AG04449 (cell line): Measurements from ENCODE around the gene NFS1.

Experiments used
- CTCF ChIA-PET: fragments of 350-600 bp; formaldehyde crosslinking; extraction: SDS; loops from one replicate; lab custom pipeline; 2021; ENCODE audit warnings: antibody characterized with exemption; lab: Yijun Ruan, JAX
- POLR2A ChIA-PET: fragments of 400-600, 350-600 bp; formaldehyde crosslinking; extraction: SDS; loops from one replicate; lab custom pipeline; 2020; ENCODE audit warnings: antibody characterized with exemption, inconsistent platforms; lab: Yijun Ruan, JAX
- DNase-seq: peaks from one replicate; pipeline ENCODE4 v3.0.0-alpha.2; 2010; ENCODE audit warnings: low read depth, low spot score
- H3K4me3 ChIP-seq: 2 replicates; pipeline ENCODE4 v1.5.1; 2011; ENCODE audit warnings: low read depth, mild to moderate bottlenecking, control low read depth, low read length
- TF ChIP-seq, protein P1 (sequence below): IDR thresholded peaks from one replicate; pipeline ENCODE4 v1.5.1; 2011; ENCODE audit warnings: mild to moderate bottlenecking, moderate library complexity, low read length, control low read depth, inconsistent platforms; ENCODE audit not compliant: insufficient read depth; ENCODE audit errors: missing control alignments

The NFS1 gene

DNA sequence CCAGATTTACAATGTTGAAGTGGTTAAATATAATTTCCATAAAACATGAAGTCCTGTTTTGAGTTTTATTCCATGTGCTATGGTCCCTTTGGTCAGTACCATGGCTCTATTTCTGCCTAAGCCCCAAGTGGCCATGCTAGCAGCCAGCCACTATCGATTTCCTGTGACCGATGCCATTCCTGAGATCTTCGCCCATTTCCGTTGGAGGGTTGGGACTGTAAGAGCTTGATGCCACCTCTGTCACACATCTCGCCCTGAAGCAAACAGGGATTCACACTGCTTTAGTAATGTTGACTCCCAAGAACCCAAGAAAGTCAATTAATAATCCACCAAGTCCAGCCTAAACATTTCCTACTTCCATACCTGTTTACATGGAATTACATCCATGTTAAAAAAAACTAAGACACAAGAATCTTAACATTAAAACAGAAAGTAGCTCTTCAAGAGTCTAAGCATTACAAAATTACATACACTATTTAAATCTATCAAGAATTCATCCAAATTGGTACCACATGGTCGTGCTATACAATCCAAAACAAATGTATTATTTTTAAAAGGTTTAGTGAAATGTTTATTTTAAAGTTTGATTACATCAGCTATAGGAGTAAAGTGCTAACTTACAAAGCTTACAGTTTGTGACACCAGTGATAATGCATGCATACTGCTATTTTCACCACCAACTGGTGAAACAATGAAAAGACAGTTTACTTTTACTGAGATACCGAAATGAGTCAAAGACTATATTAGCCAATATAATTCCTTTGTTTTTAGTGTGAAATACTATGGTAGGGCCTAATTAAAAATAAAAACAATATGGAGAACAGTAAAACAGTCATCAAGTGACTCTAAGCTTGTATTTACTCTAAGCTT lies 40.4 kb upstream of the NFS1 start:
- ChIA-PET CTCF (interaction anchor here (0.8 to 2.8 kb wide), 11 partner anchors 10 to 215 kb away, joined by 3 to 14 read pairs (median 3); partner anchors contain the start of gene SCAND1), POLR2A (interaction anchor here (0.5 to 1.4 kb wide), 10 partner anchors 9 to 476 kb away, joined by 3 to 6 read pairs (median 3); no protein-coding TSS in a partner anchor)
- TF ChIP-seq, protein P1, sequence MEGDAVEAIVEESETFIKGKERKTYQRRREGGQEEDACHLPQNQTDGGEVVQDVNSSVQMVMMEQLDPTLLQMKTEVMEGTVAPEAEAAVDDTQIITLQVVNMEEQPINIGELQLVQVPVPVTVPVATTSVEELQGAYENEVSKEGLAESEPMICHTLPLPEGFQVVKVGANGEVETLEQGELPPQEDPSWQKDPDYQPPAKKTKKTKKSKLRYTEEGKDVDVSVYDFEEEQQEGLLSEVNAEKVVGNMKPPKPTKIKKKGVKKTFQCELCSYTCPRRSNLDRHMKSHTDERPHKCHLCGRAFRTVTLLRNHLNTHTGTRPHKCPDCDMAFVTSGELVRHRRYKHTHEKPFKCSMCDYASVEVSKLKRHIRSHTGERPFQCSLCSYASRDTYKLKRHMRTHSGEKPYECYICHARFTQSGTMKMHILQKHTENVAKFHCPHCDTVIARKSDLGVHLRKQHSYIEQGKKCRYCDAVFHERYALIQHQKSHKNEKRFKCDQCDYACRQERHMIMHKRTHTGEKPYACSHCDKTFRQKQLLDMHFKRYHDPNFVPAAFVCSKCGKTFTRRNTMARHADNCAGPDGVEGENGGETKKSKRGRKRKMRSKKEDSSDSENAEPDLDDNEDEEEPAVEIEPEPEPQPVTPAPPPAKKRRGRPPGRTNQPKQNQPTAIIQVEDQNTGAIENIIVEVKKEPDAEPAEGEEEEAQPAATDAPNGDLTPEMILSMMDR = peak; percentile 10
- no peak for DNase-seq
- H3K4me3 ChIP-seq = peak overlapping the region; percentile 80

DNA sequence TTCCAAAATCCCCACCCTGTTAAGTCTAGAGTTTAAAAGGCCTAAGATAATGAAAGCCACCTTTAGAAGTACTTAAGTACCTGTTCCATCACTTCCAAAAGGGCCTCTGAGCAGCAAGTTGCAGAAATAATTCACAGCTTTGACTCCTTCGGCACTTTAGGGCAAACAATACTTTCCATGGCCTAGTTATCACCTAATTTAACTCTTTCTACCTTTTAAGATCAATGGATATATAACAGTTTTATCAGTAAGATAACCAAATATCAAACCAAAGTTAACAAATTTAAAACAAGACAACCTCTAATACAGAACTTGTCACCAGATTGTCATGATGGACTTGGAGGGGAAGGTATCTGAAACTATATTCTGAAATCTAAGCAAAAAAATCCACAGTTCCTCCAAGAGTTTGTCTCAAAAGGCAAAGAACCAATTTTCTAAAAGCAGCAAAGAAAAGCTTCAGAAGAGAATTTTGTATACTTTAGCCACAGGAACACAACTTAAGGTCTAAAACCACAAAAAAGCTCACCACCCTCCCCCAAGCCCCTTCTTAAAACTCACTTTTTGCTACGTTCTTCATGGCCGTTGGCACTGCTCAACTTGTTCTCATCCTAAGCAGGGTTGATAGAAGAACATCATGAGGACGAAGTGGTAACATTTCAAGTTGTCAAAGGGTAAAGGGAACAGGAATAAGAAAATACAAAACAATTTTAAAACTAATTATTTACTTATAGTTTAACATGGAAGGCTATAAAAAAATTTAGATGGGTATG lies 39.4 kb upstream of the NFS1 start:
- ChIA-PET POLR2A (interaction anchor here (0.8 to 1.4 kb wide), 2 partner anchors 20 to 146 kb away, joined by 3 to 6 read pairs; no protein-coding TSS in a partner anchor), CTCF (interaction anchor here (1.2 to 2.8 kb wide), 5 partner anchors 9 to 152 kb away, joined by 3 to 14 read pairs (median 8); no protein-coding TSS in a partner anchor)
- H3K4me3 ChIP-seq = no peak overlapping the region
- TF ChIP-seq, protein P1 = no peak
- no peak for DNase-seq

DNA sequence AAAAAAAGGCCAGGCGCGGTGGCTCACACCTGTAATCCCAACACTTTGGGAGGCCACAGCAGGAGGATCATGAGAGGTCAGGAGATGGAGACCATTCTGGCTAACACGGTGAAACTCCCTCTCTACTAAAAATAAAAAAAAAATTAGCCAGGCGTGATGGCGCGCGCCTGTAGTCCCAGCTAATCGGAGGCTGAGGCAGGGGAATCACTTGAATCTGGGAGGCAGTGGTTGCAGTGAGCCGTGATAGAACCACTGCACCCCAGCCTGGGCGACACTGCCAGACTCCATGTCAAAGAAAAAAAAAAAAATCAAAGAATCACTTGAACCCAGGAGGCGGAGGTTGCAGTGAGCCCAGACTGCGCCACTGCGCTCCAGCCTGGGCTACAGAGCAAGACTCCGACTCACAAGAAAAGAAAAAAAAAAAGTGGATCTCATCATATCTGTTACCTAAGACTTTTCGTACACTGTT lies 38.7 kb upstream of the NFS1 start:
- TF ChIP-seq, protein P1 = no peak
- ChIA-PET CTCF (interaction anchor here (1.2 to 2.3 kb wide), 2 partner anchors 147 to 153 kb away, joined by 3 to 14 read pairs; no protein-coding TSS in a partner anchor), POLR2A (interaction anchor here (0.7 kb wide), 1 partner anchor 22 kb away, joined by 3 read pairs; no protein-coding TSS in a partner anchor)
- DNase-seq = no peak
- H3K4me3 ChIP-seq = no peak overlapping the region

DNA sequence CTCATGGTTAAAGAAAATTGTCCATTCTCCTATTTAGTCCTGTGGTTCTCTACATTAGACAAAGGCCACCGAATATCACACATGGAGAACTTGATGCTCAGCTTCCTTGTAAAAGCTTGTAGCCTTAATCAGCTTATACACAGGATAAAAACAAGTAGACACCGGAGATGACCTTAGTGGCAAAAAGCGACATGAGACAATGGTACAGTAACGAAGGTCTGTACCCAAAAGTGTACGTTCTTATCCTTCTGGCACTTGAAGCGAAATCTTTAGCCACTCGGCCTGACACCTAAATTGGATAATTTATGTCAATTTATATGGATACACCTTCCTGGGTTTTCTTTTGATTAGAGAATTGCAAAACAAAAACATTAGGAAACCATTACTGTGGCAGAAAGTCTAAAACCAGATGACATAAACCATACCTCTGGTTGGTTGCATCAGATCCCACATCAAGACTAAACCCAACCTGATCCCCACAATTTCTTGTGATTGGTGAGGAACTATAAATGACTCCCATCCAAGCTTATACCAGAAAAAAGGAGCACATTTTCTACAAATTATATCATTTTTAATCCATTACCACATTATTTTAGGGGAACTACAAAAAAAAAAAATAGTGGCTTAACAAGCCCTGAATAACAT lies 36.8 kb upstream of the NFS1 start:
- H3K4me3 ChIP-seq = no peak overlapping the region
- POLR2A ChIA-PET = interaction anchor here (0.7 to 2.3 kb wide), 2 partner anchors 16 to 150 kb away, joined by 3 to 6 read pairs; no protein-coding TSS in a partner anchor
- no peak for DNase-seq
- CTCF ChIA-PET = interaction anchor here (1.2 kb wide), 1 partner anchor 12 kb away, joined by 3 read pairs; no protein-coding TSS in a partner anchor
- TF ChIP-seq, protein P1 = no peak

DNA sequence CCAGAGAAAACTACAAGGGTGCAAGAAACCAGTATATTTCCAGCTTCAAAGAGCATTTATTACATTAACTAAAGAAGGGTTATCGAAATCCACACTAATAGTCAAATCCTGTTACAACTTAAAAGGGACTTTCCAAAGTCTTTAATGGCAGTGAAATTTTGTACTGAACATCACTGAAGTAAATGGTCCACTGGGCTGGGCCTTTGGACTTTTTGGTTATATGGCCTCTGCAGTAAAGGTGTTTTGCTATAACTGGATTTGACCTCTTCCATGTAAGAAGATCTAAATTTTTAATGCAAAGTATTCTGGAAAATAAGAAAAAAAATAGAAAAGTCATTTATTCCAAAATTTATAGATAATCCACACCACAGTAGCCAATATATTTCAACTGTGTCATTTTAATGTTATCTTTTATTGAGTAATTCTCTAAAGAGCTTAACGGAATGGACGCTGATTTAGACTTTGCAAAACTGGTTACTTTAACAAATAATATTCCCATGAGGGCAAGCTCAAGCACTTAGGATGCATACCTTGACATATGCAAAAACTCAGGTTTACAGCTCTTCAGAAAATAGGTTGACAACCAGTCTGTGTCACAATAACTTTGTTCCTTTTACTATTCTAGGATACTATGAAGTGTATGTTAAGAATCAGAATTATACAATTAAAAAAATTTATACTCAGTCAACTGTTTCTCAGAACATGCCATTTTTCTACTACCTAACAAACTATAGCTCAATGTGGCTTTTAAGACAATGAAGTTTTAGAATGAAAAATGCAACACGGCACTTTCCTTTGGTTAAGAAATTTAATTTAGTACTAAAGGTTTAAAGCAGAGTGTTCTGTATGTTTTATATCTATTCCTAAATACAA lies 35.9 kb upstream of the NFS1 start:
- no peak overlapping the region for H3K4me3 ChIP-seq
- CTCF ChIA-PET = interaction anchor here (1.2 kb wide), 2 partner anchors 11 to 20 kb away, joined by 3 to 4 read pairs; no protein-coding TSS in a partner anchor
- DNase-seq = no peak
- TF ChIP-seq, protein P1 = no peak
- POLR2A ChIA-PET = interaction anchor here (1.4 to 2.3 kb wide), 2 partner anchors 15 to 149 kb away, joined by 3 to 6 read pairs; no protein-coding TSS in a partner anchor
